Sigmoid colon (tissue), 4 donors: ENCODE results near the gene FSTL4.

ENCODE experiments used
- CTCF ChIP-seq, 4 experiments: fragments of 450-650 bp in 3 of 4; fragments of 200-600 bp in 1 of 4; IDR thresholded peaks; one replicate each; pipeline ENCODE4 v1.5.1; 2016 to 2019; ENCODE audit warnings: antibody characterized with exemption in 4 of 4, mild to moderate bottlenecking in 3 of 4, moderate library complexity in 2 of 4
- EP300 ChIP-seq, 4 donors: sonication (generic); formaldehyde crosslinking; IDR thresholded peaks; one replicate each; pipeline ENCODE4 v1.6.1; 2017; ENCODE audit warnings: antibody characterized with exemption in 4 of 4
- POLR2A ChIP-seq, 2 donors: fragments of 450-650 bp; IDR thresholded peaks; one replicate each; pipeline ENCODE4 v1.6.1; 2016; ENCODE audit warnings: antibody characterized with exemption in 2 of 2, mild to moderate bottlenecking in 2 of 2, moderate library complexity in 2 of 2
- POLR2AphosphoS5 ChIP-seq, 4 donors: sonication (generic); formaldehyde crosslinking; IDR thresholded peaks; one replicate each; pipeline ENCODE4 v1.6.1; 2017; ENCODE audit warnings: antibody characterized with exemption in 4 of 4

GRCh38 chr5:133487093-133487492, 125.2 kb downstream of the FSTL4 start:
- no peak for TF ChIP-seq EP300 (IDR thresholded peaks at IDR 0.05)
- TF ChIP-seq CTCF (IDR thresholded peaks at IDR 0.05) = no peak
- no peak for TF ChIP-seq POLR2A (IDR thresholded peaks at IDR 0.05)
- no peak for TF ChIP-seq POLR2AphosphoS5 (IDR thresholded peaks at IDR 0.05)
